ENCODE data around the gene AREG.

AREG gene

GRCh38 chr4:74424111-74424510 is 20.8 kb upstream of the AREG start:
- no peak overlapping the region for H3K4me3 ChIP-seq (ENCODE audit: low read depth, low read length)
- H3K9me3 ChIP-seq (ENCODE audit: insufficient read depth, low read depth, low read length): no peaks in the 10 kb centered on the region
- no peak overlapping the region for H3K18ac ChIP-seq (ENCODE audit: low read length)
- no peaks in the 10 kb centered on the region for H3K79me2 ChIP-seq (ENCODE audit: control insufficient read depth, insufficient read depth, low read length, poor library complexity)
- H2AK5ac ChIP-seq (ENCODE audit: low read length): no peak overlapping the region
- no peak overlapping the region for H4K8ac ChIP-seq (ENCODE audit: low read depth, low read length)
- H2BK5ac ChIP-seq (ENCODE audit: low read depth, low read length, poor library complexity): no peak overlapping the region
- H3K4ac ChIP-seq (ENCODE audit: low read depth, low read length): no peak overlapping the region
- WGBS (ENCODE audit: extremely low coverage, insufficient coverage, insufficient read length): no CpG with 5 or more reads among the region's 2 CpGs
- no peak overlapping the region for H4K12ac ChIP-seq (ENCODE audit: low read depth, low read length)
- DNase-seq: no peak
- H3K9ac ChIP-seq (ENCODE audit: low read length): no peak overlapping the region
- H2BK12ac ChIP-seq (ENCODE audit: low read length): no peak overlapping the region
- no peak overlapping the region for H2BK120ac ChIP-seq (ENCODE audit: insufficient read depth, low read length, poor library complexity)
- H2AFZ ChIP-seq (ENCODE audit: insufficient read depth, low read length, poor library complexity): no peak overlapping the region
- H3K27ac ChIP-seq (ENCODE audit: low read depth, low read length): no peak overlapping the region
- no peaks in the 10 kb centered on the region for H3K27me3 ChIP-seq (ENCODE audit: insufficient read depth, low read length)
- no peak overlapping the region for H4K91ac ChIP-seq (ENCODE audit: low read depth, low read length)
- no peak overlapping the region for H3K14ac ChIP-seq (ENCODE audit: low read length)
- H3K79me1 ChIP-seq (ENCODE audit: low read length): no peaks in the 10 kb centered on the region
- no peak overlapping the region for H3K4me2 ChIP-seq (ENCODE audit: low read length)
- no peaks in the 10 kb centered on the region for H3K36me3 ChIP-seq (ENCODE audit: control insufficient read depth in 1 of 2, insufficient read depth in 2 of 2, low read length in 2 of 2)
- no peak overlapping the region for H3K23ac ChIP-seq (ENCODE audit: low read length)
- H3K4me1 ChIP-seq (ENCODE audit: control insufficient read depth in 1 of 2, insufficient read depth in 2 of 2, low read length in 2 of 2): no peaks in the 10 kb centered on the region

GRCh38 chr4:74426101-74426500 is 18.8 kb upstream of the AREG start:
- Histone ChIP-seq H4K8ac (ENCODE audit: low read depth, low read length) (no peak overlapping the region), H3K23ac (ENCODE audit: low read length) (no peak overlapping the region), H3K9ac (ENCODE audit: low read length) (no peak overlapping the region), H3K4ac (ENCODE audit: low read depth, low read length) (no peak overlapping the region), H3K36me3 (ENCODE audit: control insufficient read depth in 1 of 2, insufficient read depth in 2 of 2, low read length in 2 of 2) (no peaks in the 10 kb centered on the region), H2BK12ac (ENCODE audit: low read length) (no peak overlapping the region), H2BK120ac (ENCODE audit: insufficient read depth, low read length, poor library complexity) (no peak overlapping the region), H3K27ac (ENCODE audit: low read depth, low read length) (no peak overlapping the region), H4K12ac (ENCODE audit: low read depth, low read length) (no peak overlapping the region), H4K91ac (ENCODE audit: low read depth, low read length) (no peak overlapping the region), H2AFZ (ENCODE audit: insufficient read depth, low read length, poor library complexity) (no peak overlapping the region), H3K9me3 (ENCODE audit: insufficient read depth, low read depth, low read length) (no peaks in the 10 kb centered on the region), H2AK5ac (ENCODE audit: low read length) (no peak overlapping the region), H3K79me1 (ENCODE audit: low read length) (no peaks in the 10 kb centered on the region), H3K4me2 (ENCODE audit: low read length) (no peak overlapping the region), H2BK5ac (ENCODE audit: low read depth, low read length, poor library complexity) (no peak overlapping the region), H3K4me1 (ENCODE audit: control insufficient read depth in 1 of 2, insufficient read depth in 2 of 2, low read length in 2 of 2) (no peaks in the 10 kb centered on the region), H3K18ac (ENCODE audit: low read length) (no peak overlapping the region), H3K27me3 (ENCODE audit: insufficient read depth, low read length) (no peaks in the 10 kb centered on the region), H3K4me3 (ENCODE audit: low read depth, low read length) (no peak overlapping the region), H3K79me2 (ENCODE audit: control insufficient read depth, insufficient read depth, low read length, poor library complexity) (no peaks in the 10 kb centered on the region), H3K14ac (ENCODE audit: low read length) (no peak overlapping the region)
- no CpG with 5 or more reads among the region's 1 CpG for WGBS (ENCODE audit: extremely low coverage, insufficient coverage, insufficient read length)
- no peak for DNase-seq

- no peak overlapping the region for H3K4ac ChIP-seq (ENCODE audit: low read depth, low read length)
- H3K36me3 ChIP-seq (ENCODE audit: control insufficient read depth in 1 of 2, insufficient read depth in 2 of 2, low read length in 2 of 2): no peaks in the 10 kb centered on the region
- H2AFZ ChIP-seq (ENCODE audit: insufficient read depth, low read length, poor library complexity): no peak overlapping the region
- H2BK120ac ChIP-seq (ENCODE audit: insufficient read depth, low read length, poor library complexity): no peak overlapping the region
- no peaks in the 10 kb centered on the region for H3K4me1 ChIP-seq (ENCODE audit: control insufficient read depth in 1 of 2, insufficient read depth in 2 of 2, low read length in 2 of 2)
- H3K79me1 ChIP-seq (ENCODE audit: low read length): no peaks in the 10 kb centered on the region
- no peak overlapping the region for H3K4me3 ChIP-seq (ENCODE audit: low read depth, low read length)
- H3K27ac ChIP-seq (ENCODE audit: low read depth, low read length): no peak overlapping the region
- H3K79me2 ChIP-seq (ENCODE audit: control insufficient read depth, insufficient read depth, low read length, poor library complexity): no peaks in the 10 kb centered on the region
- H3K9ac ChIP-seq (ENCODE audit: low read length): no peak overlapping the region
- no peak for DNase-seq
- H3K23ac ChIP-seq (ENCODE audit: low read length): no peak overlapping the region
- H3K27me3 ChIP-seq (ENCODE audit: insufficient read depth, low read length): no peaks in the 10 kb centered on the region
- no peak overlapping the region for H3K14ac ChIP-seq (ENCODE audit: low read length)
- H4K91ac ChIP-seq (ENCODE audit: low read depth, low read length): no peak overlapping the region
- no peak overlapping the region for H4K12ac ChIP-seq (ENCODE audit: low read depth, low read length)
- no peak overlapping the region for H2BK5ac ChIP-seq (ENCODE audit: low read depth, low read length, poor library complexity)
- no peak overlapping the region for H4K8ac ChIP-seq (ENCODE audit: low read depth, low read length)
- no peak overlapping the region for H3K18ac ChIP-seq (ENCODE audit: low read length)
- no peak overlapping the region for H2BK12ac ChIP-seq (ENCODE audit: low read length)
- H3K4me2 ChIP-seq (ENCODE audit: low read length): no peak overlapping the region
- no peaks in the 10 kb centered on the region for H3K9me3 ChIP-seq (ENCODE audit: insufficient read depth, low read depth, low read length)
- no peak overlapping the region for H2AK5ac ChIP-seq (ENCODE audit: low read length)
Measured at GRCh38 chr4:74428276-74428675, 16.7 kb upstream of the AREG start.

- H3K36me3 ChIP-seq (ENCODE audit: control insufficient read depth in 1 of 2, insufficient read depth in 2 of 2, low read length in 2 of 2): no peaks in the 10 kb centered on the region
- H3K4ac ChIP-seq (ENCODE audit: low read depth, low read length): no peak overlapping the region
- H3K23ac ChIP-seq (ENCODE audit: low read length): no peak overlapping the region
- H3K14ac ChIP-seq (ENCODE audit: low read length): no peak overlapping the region
- H4K12ac ChIP-seq (ENCODE audit: low read depth, low read length): no peak overlapping the region
- H3K79me1 ChIP-seq (ENCODE audit: low read length): no peaks in the 10 kb centered on the region
- DNase-seq: no peak
- WGBS (ENCODE audit: extremely low coverage, insufficient coverage, insufficient read length): no CpG with 5 or more reads among the region's 11 CpGs
- no peak overlapping the region for H3K27ac ChIP-seq (ENCODE audit: low read depth, low read length)
- H2AFZ ChIP-seq (ENCODE audit: insufficient read depth, low read length, poor library complexity): no peak overlapping the region
- no peaks in the 10 kb centered on the region for H3K27me3 ChIP-seq (ENCODE audit: insufficient read depth, low read length)
- no peak overlapping the region for H4K8ac ChIP-seq (ENCODE audit: low read depth, low read length)
- H2BK120ac ChIP-seq (ENCODE audit: insufficient read depth, low read length, poor library complexity): no peak overlapping the region
- no peak overlapping the region for H3K4me2 ChIP-seq (ENCODE audit: low read length)
- H3K4me3 ChIP-seq (ENCODE audit: low read depth, low read length): no peak overlapping the region
- no peaks in the 10 kb centered on the region for H3K4me1 ChIP-seq (ENCODE audit: control insufficient read depth in 1 of 2, insufficient read depth in 2 of 2, low read length in 2 of 2)
- no peak overlapping the region for H3K9ac ChIP-seq (ENCODE audit: low read length)
- H3K9me3 ChIP-seq (ENCODE audit: insufficient read depth, low read depth, low read length): no peaks in the 10 kb centered on the region
- no peaks in the 10 kb centered on the region for H3K79me2 ChIP-seq (ENCODE audit: control insufficient read depth, insufficient read depth, low read length, poor library complexity)
- no peak overlapping the region for H4K91ac ChIP-seq (ENCODE audit: low read depth, low read length)
- H2BK12ac ChIP-seq (ENCODE audit: low read length): no peak overlapping the region
- H2AK5ac ChIP-seq (ENCODE audit: low read length): no peak overlapping the region
- H3K18ac ChIP-seq (ENCODE audit: low read length): no peak overlapping the region
- H2BK5ac ChIP-seq (ENCODE audit: low read depth, low read length, poor library complexity): no peak overlapping the region
Measured at GRCh38 chr4:74431113-74431826, 13.7 kb upstream of the AREG start.

Data from trophoblast cell (in vitro differentiated cells and primary cell).